Left cardiac atrium (tissue), 4 donors: Measurements from ENCODE around the gene TSPAN18. TPM values are rescaled to one million over a fixed set of nuclear protein-coding genes. Genes with fewer than 3 reads are reported as not detected.

ENCODE experiments used
- ATAC-seq, 2 donors: fragments of 200-7000 bp; cut with Tn5 transposase; one replicate each; pipeline ENCODE4 v1.9.1; 2020; ENCODE audit warnings: mild to moderate bottlenecking in 2 of 2, moderate library complexity in 2 of 2
- DNase-seq: peaks from one replicate; pipeline ENCODE4 v3.0.0-alpha.2; 2020
- intact Hi-C, 2 donors: fragments of 100-400 bp; cut with DNase I; formaldehyde crosslinking; loops; one replicate each; pipeline versions ENCODE4 v1.14.1 to v1.15.1; 2022 to 2023
- total RNA-seq, 2 donors: library from RNA; stranded (reverse); fragmentation: NEBNext Ultra II Directional; extraction: Animal tissue kit (Norgen Biotek cat#: 25700); gene quantifications; one replicate each; pipeline ENCODE4 v1.2.1, GENCODE V29; 2021
- donor health status: DM: no; HTN: yes; CAD: no.
- donor health status: DM: no; HTN: yes; CAD: no; lungs with severe emphysema.
- donor health status: DM: yes; HTN: yes; CAD: no.
- donor health status: Dilated cardiomyopathy.

TSPAN18 gene
- total RNA-seq, 2 donors from 2014 or later = 152 to 166 TPM

DNA sequence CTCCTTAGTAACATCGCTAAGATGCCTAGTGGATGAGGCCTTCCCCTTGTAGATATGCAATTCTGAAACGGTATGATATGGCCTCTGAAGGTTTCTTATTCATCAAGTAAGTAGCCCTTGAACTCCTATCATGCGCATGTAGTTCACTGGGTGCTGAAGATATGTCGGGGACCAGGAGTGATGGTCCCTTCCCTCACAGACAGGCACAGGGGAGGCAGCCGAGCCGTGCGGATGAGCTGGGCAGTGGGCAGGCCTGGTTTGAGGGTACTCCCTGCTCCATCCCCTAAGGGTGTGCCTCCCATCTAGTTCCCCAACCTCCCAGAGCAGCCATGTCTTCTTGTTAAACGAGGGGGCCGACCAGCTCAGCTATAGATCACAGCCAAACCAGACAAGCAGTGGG lies 183.8 kb downstream of the TSPAN18 start:
- ATAC-seq = no peak
- intact Hi-C loops = loop anchor here (2.0 to 10.0 kb wide), 4 partner anchors 183 to 348 kb away; partner anchors contain the start of genes CD82 (in 1 of the 2) and TSPAN18 (in 1 of the 2)
- no peak for DNase-seq

DNA sequence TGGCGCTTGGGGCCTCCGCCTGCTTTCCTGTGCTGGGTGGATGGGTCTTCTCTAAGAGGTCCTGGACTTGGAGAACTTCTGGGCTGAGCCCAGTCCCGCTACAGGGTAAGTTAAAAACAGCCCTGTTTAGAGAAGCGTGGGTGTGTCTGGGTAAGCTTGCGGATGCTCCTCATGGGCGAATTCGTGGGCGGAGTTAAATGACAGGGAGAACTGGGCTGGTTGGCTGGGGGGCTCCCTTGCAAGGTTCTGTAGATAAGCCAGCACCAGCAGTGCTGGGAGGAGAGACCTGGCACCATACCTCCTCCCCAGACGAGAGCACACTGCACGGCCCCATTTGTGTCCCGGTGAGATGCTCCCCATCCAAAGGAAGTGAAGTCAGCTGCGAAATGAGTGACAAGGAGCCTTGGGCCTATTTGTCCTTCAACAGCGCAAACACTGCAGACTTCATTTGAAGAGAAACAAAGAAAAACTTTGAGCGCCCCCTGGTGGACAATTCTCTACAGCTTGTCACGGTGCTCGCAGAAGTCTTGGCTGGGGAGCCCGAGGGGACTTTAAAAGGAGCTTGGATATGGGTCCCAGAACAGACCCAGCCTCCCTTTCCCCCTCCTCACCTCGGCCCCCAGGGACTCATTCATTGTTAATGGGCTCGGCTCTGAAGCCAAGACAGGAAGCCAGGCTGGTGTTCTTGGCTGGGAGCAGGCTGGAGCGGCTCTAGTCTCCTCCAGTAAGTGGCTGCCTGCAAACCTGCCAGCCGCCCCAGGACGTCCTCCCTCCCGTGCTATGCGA lies 184.5 kb downstream of the TSPAN18 start:
- intact Hi-C loops = loop anchor here (1.0 to 10.0 kb wide), 5 partner anchors 183 to 349 kb away; partner anchors contain the start of genes CD82 (in 1 of the 2) and TSPAN18 (in 1 of the 2)
- DNase-seq = peak; percentile 91
- ATAC-seq = peak; percentile 78 to 86

DNA sequence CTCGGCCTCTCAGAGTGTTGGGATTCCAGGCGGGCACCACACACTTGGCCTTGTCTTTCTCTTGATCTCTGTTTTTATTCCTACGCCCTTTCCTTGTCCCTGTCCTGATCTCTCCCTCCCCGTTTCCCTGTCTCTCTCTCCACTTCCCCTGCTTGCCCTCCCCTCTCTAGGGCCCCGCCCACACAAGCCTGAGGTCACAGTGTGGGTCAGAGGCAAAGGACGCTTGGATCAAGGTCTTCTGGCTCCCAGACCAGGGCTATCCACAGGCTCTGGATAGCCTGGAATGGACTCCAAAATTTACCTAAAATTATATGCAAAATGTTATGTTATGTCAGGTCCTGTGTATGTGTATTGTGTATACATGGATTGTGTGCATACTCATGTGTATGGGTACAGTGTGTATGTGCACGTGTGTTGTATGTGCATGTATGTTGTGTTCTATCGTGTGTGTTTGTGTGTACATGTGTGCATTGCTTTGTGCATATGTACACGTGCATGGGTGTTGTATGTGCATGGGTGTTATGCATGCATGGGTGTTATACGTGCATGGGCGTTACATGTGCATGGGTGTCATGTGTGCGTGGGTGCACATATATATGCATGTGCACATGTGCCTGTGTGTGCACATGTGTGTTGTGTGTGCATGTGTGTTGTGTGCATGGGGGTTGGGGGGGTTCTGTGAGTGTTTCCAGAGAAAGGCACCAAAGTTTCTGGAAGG lies 185.7 kb downstream of the TSPAN18 start:
- intact Hi-C loops = loop anchor here (5.0 to 10.0 kb wide), 3 partner anchors 185 to 350 kb away; partner anchors contain the start of genes CD82 (in 1 of the 2) and TSPAN18 (in 1 of the 2)
- peak in 1 of 2 donors; percentile 8 for ATAC-seq
- DNase-seq = no peak

DNA sequence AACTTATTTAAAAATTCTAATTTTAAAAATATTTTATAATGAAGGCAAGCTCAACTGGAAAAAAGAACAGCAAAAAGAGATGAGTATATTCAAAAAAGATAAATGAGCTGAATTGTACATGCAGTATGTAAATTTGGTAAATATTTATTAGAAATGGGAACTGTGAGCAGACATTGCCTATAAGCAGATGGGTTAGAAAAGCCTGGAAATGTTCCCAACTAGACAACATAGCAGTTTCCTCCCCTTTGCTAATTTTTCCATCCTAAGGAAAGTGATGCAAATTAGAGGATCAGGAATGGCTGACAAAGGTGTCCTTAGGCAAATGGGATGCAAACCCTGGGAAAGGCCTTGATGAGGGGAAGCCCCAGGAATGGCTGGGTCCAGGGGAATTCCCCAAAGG lies 186.7 kb downstream of the TSPAN18 start:
- ATAC-seq (no peak), DNase-seq (no peak)

DNA sequence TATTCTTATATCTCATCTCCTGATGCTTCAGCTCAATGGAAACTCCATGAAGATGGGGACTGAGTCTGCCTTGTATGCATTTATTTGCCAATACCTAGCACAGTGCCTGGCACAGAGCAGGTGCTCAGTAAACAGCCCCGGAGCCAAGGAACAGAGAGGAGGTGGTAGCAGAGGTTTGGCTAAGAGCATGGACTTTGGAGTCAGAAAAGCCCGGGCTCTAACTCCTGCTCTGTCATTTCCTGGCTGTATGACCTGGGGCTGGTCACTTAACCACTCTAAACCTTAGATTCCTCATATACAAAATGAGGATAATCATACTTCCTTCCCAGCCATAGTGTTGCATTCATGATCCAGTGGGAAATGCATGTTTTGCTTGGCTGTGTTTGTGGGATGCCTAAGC lies 187.3 kb downstream of the TSPAN18 start:
- DNase-seq = no peak

More for the DNA sequence above, 186.7 kb downstream of the TSPAN18 start:
- intact Hi-C loops = loop anchor here (5.0 to 10.0 kb wide), 3 partner anchors 186 to 351 kb away; partner anchors contain the start of genes CD82 (in 1 of the 2) and TSPAN18 (in 1 of the 2)

DNA sequence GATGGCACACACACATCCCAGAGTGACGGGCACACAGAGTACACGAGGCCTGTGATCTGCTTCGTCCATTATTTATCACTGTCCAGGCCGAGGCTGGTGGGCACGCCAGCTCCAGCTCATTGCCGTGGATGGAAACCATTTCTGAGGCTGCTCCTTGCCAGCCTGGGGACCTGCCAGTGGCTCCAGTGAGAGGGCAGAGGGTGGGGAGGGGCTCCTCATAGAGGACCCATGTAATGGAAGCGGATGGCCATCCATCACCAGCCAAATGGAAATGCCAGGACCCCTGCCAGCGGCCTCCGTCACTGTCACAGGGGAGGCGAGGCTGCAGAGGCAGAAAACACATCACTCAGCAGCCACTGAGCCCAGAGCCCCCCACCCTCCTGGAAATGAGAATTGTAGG lies 188.2 kb downstream of the TSPAN18 start:
- no peak for DNase-seq
- intact Hi-C loops = loop anchor here in 1 of 2 donors (10.0 kb wide), 1 partner anchor 350 kb away; the partner anchor contains the start of gene CD82
- ATAC-seq = no peak

More for the DNA sequence above, 187.3 kb downstream of the TSPAN18 start:
- intact Hi-C loops = loop anchor here (5.0 to 10.0 kb wide), 3 partner anchors 187 to 352 kb away; partner anchors contain the start of genes CD82 (in 1 of the 2) and TSPAN18 (in 1 of the 2)
- ATAC-seq = no peak

DNA sequence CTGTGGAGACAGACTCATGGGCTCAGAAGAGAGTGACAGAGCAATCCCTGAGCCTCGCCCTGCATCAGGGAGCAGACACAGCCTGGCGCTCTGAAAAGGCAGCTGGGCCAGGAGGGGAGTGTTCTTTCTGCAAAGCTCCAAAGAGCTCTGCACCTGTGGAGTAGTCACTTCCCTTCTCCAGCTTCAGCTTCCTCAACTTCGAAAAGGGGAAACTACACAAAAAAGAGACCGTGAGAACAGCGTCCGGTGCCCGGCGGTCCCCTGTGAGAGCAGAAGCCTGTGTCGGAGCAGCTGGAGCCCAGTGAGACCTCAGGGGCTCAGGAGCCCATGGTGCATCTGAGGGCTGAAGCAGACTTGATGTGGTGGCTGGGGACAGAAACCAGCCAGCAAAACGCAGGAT lies 188.9 kb downstream of the TSPAN18 start:
- ATAC-seq (no peak), DNase-seq (no peak)
- intact Hi-C loops = loop anchor here in 1 of 2 donors (10.0 kb wide), 1 partner anchor 351 kb away; the partner anchor contains the start of gene CD82

DNA sequence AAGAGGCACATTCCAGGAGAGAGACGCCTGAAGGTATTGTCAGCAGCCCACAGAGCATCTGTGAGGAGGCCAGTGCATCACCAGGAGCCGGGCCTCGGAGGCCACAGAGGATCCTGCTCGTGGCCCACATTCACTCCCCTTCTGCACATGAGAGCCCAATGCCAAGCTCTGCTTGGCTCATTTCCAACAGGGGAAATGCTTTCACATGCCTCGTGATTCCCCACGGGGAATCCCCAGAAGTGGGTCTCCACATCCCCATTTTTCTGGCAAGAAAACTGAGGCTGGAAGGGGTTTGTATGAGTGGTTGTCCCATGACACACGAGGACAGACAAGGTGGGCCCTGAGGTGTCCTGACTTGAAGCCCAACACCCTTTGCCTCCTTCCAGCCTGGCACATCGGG lies 189.6 kb downstream of the TSPAN18 start:
- ATAC-seq (no peak), DNase-seq (no peak)
- intact Hi-C loops = loop anchor here in 1 of 2 donors (10.0 kb wide), 1 partner anchor 352 kb away; the partner anchor contains the start of gene CD82

DNA sequence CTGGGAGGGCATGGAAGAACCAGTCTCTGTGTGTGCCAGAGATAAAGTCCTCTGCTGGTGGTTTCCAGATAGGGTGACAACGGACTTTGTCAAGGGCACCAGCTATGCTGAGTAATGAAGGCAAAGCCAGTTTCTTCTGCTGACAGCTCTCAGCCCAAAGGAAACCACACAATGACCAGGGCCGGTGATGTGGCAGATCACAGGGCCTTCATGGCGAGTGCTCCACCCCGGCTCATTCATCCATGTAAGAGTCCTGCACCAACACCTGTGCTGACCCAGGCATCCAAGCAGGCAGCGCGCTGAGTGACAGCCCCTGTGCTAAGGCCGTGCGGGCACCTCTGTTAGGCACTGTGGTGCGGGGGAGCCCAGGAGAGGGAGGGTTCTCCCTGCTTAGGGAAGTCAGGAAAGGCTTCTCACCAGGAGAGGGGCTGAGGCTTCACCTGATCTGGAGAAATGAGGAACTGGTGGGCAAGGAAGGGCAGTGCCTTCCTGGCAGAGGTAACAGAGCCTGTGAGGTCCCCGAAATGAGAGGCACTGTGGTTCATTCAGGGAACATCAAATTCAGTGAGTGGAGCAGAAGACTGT lies 190.1 kb downstream of the TSPAN18 start:
- intact Hi-C loops = loop anchor here in 1 of 2 donors (10.0 kb wide), 1 partner anchor 352 kb away; the partner anchor contains the start of gene CD82
- peak; percentile 61 to 70 for ATAC-seq

DNA sequence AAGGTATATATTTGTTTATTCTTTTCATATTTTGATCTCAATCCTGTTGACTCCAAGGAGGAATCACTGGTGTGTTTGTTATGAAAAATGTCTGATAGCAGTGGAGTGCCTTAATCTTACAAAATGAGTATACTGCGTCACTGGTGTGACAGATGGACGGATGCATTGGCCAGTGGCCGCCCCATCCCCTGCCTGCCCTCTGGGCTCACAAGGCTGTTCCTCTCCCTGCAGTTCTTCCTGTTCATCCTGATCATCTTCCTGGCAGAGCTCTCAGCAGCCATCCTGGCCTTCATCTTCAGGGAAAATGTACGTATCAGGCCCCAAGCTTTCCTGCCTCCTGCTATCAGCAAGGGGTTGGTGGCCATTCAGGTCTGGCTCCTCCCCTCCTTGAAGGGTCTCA lies 191.0 kb downstream of the TSPAN18 start:
- ATAC-seq = no peak
- intact Hi-C loops = loop anchor here in 1 of 2 donors (10.0 kb wide), 1 partner anchor 353 kb away; the partner anchor contains the start of gene CD82
- DNase-seq = no peak

More for the DNA sequence above, 190.1 kb downstream of the TSPAN18 start:
- DNase-seq = no peak

DNA sequence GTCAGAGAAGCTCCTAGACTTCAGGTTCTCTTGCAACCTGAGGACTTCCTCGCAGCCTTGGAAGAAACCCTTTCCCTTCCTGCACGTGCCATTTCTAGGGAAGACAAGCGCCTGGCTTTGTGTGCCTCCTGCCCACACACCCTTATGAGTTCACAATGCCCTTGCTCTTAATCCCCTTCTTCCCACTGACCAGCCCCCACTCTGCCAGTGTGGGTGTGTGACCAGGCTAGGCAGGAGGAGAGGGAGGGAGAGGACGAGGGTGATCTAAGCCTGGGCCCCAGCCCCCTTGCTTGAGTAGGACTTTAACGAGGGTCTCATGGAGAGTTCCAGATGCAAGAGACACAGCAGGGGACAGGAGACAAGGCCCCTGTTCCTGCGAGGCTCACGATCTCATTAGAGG lies 193.7 kb downstream of the TSPAN18 start:
- ATAC-seq (no peak), DNase-seq (no peak)
- intact Hi-C loops = no loop called here

DNA sequence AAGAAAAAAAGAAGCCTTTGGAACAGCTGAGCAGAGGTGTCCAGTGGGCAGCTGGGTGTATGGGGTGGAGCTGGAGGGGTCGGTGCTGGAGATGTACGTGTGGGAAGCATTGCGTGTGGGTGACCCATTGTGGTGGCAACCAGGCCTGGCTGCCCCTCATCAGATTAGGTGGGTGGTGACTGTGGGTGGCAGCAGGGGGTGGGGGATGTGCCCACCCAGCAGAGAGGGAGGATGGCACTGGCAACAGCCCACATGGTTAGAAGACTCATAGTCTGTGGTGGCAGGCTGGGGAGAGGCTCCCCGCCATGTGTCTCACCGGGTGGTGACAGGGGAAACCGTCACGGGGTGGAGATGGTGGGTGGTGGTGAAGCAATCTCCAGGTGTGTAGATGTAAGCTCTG lies 196.4 kb downstream of the TSPAN18 start:
- no peak for ATAC-seq
- intact Hi-C loops = no loop called here
- no peak for DNase-seq

DNA sequence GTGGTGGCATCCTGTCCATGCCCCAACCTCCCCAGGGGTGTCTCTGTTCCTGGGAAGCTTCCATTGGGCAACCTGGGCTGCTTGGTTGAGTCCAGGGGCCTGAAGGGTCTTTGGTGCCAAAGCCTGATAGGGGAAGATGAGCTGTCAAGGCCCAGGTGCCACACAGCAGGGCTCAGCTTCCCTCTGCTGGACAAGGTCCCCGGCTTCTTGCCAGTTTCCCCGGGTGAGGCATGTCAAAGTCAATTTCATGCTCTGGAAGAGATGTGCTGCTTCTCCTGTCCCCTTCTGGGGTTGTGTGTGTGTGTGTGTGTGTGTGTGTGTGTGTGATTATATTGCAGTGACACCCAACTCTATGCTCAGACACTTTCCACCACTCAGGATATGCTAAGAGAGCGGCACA lies 197.0 kb downstream of the TSPAN18 start:
- ATAC-seq (no peak), DNase-seq (no peak)
- intact Hi-C loops = no loop called here

DNA sequence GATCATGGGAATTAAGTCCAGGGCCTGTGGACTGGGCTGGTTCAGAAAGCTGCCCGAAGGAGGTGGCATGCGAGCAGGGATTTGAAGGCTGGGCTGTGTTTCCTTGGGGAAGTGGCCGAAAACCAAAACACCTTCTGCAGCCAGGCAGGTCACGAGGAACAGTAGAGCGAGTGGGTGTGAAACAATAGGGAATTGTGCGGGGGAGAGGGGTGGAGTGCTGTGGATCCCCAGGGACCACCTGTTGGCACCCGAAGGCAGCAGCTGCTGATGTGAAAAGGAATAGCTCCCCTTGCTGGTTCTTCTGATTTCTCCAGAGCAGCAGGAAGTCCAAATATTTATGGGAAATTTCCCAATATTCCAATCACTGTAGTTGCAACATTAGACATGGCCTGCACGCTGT lies 199.3 kb downstream of the TSPAN18 start:
- intact Hi-C loops = loop anchor here in 1 of 2 donors (2.0 kb wide), 1 partner anchor 179 kb away; no protein-coding TSS in a partner anchor
- DNase-seq = no peak
- ATAC-seq = no peak

DNA sequence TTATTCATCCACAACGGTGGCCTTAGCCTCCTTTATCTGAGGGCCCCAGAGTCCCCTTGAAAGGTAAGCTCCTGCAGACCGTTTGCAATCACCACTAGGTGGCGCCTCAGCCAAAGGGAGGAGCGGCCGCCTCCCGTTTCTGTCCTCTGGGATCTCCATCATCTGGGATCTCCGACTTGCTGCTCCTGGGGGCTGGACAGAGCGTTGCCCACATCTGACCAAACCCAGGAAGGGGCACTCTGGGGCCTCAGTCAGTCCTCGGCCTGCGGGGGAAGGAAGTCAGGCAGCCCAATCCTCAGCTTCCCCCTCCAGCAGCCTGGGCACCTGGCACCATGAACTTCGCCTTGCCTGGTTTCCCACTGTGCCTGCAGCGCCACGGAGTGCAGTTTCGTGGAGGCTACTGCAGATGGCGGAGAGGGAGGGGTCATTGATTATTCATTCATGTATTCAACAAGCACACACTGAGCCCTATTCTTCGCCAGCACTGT lies 200.5 kb downstream of the TSPAN18 start:
- intact Hi-C loops = loop anchor here in 1 of 2 donors (2.0 kb wide), 1 partner anchor 178 kb away; no protein-coding TSS in a partner anchor
- DNase-seq = peak; percentile 75
- peak; percentile 31 to 52 for ATAC-seq

DNA sequence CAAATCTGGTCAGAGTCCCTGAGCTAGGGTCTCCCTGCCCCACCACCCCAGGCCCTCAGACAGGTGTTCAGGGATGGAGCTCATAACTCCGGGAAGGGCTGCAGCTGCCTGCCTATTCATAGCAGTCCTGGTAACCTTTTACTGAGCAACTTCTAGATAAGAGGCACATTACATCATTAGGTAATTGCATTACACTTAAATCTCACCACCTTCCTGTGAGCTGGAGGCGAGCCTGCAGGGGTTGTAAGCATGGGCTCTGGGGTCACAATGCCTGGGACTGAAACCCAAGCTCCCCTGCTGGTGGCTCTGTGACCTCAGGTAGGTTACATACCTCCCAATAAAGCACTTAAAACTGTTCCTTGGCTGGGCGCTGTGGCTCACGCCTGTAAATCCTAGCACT lies 201.4 kb downstream of the TSPAN18 start:
- intact Hi-C loops = no loop called here
- DNase-seq = no peak

DNA sequence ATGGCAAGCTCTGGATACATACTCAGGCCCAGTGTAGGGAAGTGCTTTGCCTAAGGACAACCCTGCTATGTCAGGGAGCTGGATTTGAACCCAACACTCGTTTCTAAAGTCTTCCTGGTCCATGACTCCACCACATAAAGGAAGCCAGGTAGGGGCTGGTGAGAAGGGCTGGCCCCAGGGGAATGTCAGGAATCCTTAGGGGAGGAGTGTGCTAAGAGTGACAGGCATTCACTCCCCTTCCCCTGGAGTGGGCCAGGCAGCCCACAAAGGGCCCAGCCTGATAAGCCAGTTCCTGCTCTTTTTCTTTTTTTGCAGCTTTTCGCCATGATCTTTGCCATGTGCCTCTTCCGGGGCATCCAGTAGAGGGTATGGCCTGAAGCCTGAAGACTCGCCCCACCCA lies 202.1 kb downstream of the TSPAN18 start:
- no peak for ATAC-seq
- intact Hi-C loops = no loop called here

More for the DNA sequence above, 201.4 kb downstream of the TSPAN18 start:
- ATAC-seq = no peak

DNA sequence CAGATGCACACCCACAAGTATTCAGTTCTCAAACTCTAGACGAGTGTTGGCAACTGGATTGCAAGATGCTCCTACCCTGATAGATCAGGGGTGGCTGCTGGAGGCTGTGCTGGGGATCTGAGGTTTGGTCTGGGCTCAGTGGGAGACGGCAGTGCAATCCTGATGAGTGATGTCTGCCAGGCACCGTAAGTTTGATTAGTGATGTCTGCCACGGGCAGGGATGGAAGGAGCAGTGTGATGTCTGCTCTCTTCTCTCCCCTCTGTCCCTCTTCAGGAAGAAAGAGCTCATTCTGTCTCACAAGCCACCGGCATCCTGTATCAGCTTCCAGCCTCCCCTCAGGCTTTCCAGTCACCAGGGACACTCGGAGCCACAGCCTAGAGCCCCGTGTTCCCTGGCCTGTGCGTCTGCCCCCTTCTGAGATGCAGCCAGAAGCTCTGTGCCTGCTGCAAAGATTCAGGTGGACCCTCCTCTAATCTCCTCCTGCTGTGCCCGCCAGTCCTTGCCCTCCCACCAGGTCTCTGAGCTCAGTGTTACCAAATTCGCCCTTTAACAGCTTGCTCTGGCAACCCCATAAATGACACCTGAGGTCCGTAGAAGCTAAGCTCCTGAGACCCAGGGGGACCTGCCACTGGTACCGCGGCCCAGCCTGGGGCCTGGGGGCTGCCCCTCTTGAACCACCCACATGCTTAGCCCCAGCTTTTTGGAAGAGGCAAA lies 204.0 kb downstream of the TSPAN18 start:
- no peak for ATAC-seq
- intact Hi-C loops = loop anchor here in 1 of 2 donors (10.0 kb wide), 1 partner anchor 394 kb away; no protein-coding TSS in a partner anchor
- DNase-seq = no peak

More for the DNA sequence above, 202.1 kb downstream of the TSPAN18 start:
- DNase-seq = no peak
